SIG-M5 (cell line): ENCODE results near the gene TBX15.

Source experiments
- DNase-seq: peaks from one replicate; lab custom pipeline; 2025; lab: John Stamatoyannopoulos, UW

TBX15 gene

DNA sequence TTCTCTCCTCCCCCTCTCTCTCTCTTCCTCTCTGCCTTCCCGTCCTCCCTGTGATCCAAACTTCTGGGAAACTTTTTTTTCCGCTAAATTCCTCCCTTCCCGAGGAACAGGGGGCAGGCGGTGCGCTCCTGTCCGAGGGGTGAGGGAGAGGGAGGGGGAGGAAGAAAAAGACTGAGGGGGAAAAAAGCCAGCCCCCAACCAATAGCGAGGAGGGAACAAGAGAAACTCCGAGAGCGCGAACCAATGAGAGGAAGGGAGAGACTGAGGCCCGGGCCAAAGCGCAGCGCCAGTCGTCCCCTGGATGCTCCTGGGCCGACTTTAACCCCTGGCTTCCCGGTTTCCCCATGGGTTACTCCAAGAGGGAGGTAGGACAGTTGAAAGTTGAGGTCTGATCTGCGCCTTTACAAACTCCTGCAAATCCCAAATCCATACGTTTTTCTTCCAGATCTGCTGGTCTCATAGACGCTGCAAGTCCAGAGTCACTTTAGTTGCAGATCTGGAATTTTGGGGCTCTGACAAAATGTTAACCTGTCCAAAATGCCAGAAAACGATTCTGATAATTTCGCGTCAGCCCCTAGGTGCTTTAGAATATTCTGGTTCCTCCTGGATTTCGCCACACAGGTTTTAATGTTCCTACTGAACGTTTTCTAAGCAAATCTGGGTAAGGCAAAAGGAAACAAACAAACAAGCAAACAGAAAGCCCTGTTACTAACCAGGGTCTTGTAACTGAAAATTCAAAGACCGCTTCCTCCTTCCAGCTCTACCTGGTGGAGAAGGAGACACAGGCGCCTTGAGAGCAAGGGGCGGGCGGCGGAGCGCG, at the start of gene TBX15:
Gene TBX15 (minus strand): TSS at position 158 of the 820 bp plus-strand sequence. CDS start 548 bp downstream, outside the sequence.
- no peak for DNase-seq

DNA sequence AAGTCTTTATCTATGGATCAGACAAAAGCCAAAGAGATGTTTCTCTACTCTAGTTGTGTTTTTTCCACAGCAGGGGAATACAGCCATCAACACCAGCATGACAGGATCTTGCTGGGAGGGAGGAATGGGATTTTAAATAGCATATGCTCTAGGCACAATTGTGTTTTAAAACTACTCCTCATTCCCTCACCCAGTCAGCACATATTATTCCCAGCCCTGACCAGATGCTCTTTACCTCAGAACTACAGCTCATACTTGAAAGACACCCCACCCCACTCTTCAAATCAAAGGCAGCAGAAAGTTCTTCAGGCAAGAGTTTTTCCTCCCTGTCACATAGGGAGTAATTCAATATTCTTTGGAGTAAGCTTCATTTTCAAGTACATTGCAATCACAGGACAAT, 46.2 kb upstream of the TBX15 start:
- DNase-seq = no peak

DNA sequence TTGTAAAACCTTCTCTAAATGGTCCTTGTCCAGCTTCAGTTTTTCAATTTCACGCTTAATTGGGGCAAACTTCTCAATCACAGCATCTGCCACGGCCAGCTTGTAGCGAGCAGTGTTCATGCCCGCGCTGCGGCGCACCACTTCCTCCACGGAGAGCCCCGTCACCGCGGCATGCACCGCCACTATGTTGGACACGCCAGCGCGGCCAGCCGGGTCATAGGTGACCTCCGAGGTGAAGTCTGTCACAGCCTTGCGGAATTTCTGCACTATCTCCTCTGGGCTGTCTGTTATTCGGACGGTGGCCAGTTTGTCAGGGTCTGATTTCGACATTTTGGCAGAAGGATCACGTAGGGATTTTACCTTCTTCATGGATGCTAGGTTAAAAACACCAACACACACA, 44.8 kb upstream of the TBX15 start:
- DNase-seq = no peak

DNA sequence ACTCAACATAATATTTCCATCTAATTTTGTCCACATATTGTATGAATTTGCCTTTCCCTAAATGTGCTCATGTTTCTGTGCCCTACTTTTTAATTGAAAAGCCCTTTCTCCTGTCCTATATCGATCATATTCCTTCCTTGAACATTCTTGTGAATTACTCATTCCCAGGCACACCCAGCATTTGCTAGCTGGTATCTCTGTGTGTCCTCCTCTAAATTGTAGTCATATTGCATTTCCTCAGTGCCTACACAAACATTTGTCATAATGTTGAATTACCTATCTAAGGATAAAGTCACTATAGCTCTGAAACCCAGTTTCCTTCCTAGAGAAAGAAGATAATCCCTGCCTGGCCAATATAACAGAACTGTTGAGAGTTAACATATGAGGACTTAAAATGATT, 39.6 kb upstream of the TBX15 start:
- no peak for DNase-seq

DNA sequence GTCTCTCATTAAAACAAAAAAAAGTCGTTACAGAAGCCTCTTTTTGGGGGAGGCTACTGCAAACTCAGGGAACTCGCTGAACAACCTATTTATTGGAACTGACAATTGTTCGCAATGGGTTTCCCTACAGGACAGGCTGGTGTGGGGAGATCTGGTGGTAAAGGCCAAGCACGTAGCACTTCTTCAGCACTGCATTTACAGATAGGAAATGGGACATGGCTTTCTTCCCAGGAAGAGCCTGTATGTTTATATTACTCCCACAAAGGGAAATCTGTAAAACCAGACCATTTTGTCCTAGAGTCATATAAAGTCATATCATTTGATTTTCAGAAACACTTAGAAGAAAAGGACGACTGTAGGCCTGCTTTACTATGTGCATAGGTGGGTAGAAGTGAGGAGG, 38.8 kb upstream of the TBX15 start:
- no peak for DNase-seq

DNA sequence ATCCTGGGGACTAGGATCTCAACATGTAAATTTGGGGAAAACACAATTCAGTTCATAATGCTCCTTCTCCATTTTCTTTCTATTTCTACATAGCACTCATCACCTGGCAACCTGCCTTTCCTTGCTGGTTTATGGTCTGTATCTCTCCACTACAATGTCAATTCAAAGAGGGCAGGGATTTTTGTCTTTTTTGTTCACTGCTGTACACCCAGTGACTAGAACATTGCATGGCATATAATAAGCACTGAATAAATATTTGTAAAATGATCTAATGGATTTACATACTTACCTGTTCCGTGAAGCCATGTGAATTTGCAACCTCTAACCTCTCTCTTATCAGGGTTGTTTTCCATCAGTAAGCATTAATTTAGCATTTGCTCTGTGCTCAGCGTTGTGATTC, 27.4 kb upstream of the TBX15 start:
- no peak for DNase-seq

- no peak for DNase-seq
These were observed 24.2 kb upstream of the TBX15 start for GRCh38 chr1:119012383-119012782.

GRCh38 chr1:119011706-119012105, 23.6 kb upstream of the TBX15 start:
- DNase-seq = no peak

DNA sequence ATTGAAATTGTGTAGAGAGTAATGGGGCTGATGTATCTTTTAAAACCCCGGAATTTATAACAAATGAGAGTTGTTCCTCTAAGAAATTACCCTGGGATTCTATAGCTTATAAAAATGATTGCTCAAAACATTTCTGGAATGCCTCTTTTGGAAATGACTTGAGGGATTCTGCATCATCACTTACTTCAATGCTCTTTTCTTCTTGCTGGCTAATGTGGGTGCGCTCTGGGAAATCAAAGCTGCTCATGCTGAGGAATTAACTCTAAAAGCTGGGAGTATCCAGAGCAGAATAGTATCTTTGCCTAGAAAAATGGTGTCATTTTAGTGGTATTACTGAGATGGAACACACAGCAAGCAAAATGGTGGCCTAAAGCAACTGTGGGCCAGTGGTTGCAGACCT, 23.0 kb upstream of the TBX15 start:
- DNase-seq = no peak

DNA sequence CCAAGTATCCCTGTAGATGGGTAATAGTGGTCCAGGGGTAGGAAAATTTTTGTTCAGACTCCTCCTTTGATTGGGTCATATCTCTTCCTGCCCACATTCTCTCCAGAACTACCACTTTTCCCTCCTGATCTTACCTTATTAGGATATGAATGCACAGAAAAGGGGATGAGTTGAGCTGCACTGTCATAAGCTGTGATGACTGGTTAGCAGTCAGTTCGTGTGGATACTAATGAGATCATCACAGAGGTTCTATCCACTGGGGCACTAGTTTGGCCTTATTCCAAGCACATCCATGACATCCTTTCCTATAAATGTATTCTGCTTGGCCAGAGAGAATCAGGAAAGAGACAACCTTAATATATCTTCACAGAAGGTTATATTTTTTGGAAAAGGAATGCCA, 22.1 kb upstream of the TBX15 start:
- DNase-seq = no peak

DNA sequence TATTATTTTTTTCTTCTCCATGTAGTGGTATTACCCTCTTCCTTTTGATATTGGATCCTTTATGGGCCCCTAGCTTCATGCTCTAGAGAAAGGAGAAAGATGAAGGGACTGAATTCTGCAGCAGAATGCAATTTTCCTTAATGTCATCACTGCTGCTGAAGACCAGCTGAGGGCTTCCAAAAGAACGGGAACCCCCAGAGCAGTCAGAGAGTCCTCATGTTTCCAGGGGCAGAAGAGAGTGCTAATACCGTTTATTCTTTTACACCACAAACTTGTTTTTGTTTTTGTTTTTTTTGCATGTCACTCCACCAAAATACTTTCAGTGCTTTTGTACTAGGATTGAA, 21.1 kb upstream of the TBX15 start:
- no peak for DNase-seq

DNA sequence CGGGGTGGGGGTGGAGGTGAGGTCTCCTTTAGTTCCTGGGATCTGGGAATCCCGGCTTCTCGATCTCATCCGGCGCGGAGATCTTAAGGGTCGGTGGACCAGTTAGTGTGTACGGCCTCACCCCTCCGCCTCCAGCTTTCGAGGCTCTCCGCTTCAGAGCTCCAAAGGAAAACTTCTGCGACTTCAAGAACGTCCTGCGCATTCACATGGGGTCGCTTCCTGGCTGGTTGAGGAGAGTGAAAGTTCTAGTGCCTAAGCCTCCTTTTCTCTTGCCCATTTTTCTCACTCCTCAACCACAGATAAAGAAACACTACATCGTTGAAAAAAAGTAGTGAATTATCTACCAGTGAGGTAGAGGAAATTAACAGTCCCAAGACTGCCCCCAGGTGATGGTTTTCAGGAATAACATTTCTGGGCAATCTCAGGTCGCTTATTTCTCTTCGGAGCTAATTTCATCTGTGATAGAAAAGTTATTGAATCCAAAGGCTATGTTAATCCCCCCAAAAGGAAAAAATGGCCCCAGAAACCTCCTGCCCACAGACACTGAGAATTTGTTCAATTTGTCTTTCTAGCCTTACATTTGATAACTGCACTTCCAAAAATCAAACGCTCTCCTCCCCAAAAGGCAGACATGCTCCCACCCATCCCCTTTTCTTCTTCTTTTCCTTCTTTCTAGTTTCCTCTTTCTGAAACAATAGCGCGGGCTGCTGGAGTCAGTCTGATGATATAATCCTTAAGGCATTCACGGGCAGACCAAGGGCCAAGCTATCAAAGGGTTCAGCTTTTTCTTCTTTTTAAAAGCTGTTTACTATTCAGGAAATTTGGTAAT, 20.6 kb upstream of the TBX15 start:
- DNase-seq = no peak

GRCh38 chr1:119007670-119008482, 19.7 kb upstream of the TBX15 start:
- DNase-seq = no peak

DNA sequence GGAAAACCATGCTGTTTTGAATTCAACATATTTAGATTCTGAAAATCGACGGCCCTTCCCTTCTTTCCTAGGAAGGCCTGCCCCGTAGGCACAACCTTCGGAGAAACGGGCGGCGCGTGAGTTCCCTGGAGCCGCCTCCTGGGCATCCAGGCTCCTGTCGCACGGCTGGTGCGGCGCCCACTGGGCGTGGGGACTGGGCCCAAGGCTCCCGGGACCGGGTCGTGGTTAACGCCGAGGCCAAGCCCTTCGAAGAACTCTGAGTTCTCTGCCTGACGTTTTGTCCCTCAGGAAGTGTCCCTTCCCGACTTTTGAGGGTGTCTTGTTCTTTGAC, 19.2 kb upstream of the TBX15 start:
- no peak for DNase-seq

DNA sequence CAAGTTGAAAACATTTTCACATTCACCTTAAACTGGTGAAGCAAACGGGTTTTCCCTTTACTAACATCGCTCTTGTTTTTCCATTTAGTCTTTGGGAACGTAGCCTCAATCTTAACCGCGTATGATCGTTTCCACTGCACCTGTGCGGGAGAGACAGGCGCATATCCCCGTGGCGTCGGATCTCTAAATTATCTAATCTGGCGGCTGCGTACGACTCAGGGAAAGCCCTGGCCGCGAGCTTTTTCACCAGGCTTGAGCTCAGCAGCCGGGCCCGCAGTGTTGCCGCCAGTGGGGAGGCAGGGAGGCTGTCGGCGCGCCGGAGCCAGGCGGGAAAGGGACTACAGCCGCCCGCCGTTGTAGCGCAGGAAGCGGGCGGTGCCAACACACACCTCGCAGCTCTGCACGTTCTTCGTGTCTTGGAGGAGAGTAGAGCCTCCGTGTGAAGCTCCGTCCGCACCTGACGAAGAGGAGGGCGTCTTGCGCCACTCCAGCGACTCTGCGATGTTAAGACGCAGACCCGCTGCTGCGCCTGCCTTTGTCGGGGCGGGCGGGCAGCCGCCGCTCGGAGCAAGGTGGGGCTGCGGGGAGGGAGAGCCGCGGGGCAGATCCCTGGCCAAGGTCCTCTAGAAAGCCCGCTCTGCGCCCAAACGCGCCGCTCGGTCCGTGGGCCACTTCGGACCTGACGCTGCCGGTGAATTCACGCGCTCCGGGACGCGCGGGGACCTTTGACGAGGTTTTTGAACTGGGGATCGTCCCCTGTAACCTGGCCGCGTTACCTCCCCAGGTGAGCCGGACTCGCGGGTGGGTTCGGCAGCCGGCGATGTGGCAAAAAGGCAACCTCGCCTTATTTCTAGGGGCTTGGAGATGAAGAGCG, 18.5 kb upstream of the TBX15 start:
- no peak for DNase-seq

- DNase-seq = no peak
These were observed 17.7 kb upstream of the TBX15 start for GRCh38 chr1:119005724-119006405.

DNA sequence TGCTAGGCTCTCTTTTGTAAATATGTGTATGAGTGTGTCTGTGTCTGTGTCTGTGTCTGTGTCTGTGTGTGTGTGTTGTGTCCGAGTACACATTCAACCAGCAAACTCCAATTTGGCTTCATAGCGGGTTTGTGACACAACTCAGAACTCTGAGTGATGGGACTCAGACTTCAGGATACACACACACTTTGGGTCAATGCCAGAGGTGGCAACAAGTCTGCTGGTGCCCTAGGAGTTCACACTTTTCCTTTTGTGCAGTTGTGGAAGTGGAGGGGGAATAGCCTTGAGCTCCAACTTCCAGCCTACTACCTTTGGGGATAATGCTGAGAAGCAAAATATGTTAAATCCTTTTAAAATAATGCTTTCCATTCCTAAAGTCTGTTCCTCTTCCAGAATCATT, 16.6 kb upstream of the TBX15 start:
- DNase-seq = no peak

DNA sequence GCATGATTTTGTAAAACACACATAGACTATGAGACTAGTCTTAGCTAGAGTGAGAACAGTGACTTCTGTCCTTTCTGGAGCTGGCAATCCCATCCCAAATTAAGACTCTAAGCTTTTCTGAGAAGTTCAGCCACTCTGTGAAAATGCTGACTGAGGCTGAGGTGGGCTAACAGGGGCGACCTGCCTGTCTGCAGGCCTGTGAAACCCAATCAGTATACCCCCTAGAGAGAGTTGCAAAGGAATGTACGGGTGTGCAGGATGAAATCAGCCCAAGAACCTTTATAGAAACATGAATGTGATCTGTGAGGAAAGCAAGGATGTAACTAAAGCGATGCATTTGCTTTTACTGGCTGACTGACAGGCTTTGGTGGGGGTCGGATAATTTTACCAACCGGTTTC, 16.0 kb upstream of the TBX15 start:
- DNase-seq = no peak

DNA sequence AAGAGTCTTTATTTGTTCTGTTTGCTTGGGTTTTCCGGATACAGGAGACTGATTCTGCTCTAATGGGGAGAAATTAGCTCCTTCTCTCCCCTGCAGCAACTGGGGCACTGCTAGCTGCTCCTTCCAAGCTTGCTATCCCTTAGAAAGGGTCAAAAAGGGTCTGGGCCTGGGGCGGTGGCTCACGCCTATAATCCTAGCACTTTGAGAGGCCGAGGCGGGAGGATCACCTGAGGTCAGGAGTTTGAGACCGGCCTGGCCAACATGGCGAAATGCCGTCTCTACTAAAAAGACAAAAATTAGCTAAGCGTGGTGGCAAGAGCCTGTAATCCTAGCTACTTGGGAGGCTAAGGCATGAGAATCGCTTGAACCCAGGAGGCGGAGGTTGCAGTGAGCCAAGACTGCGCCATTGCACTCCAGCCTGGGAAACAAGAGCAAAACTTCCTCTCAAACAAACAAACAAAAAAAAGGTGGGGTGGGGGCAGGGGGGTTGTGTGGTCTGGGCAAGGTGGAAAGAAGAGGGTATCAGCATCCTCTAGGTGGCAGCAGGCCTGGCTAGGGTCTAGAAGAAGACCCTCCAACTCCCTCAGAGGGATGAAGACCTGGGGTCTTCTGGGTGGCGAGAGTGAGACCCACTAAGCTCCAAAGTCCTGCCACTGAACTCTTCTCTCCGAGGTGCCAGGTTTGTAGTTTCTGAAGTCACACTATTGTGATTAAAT, 15.4 kb upstream of the TBX15 start:
- DNase-seq = no peak

GRCh38 chr1:119002028-119002686, 14.0 kb upstream of the TBX15 start:
- no peak for DNase-seq
